ENCODE data around the gene AK1.

The AK1 gene

GRCh38 chr9:127915801-127916719, 38.6 kb upstream of the AK1 start:
- peaks cover 24 to 38% of the 10 kb centered on the region in 2 donors for H3K36me3 Mint-ChIP-seq
- ATAC-seq (replicated peaks), result peak; percentile 36 to 38
- peak overlapping the region; percentile 88 to 96 for H3K4me3 Mint-ChIP-seq
- no peaks in the 10 kb centered on the region for H3K9me3 Mint-ChIP-seq
- H3K4me1 Mint-ChIP-seq, result peaks cover 52 to 75% of the 10 kb centered on the region in 2 donors
- H3K27ac Mint-ChIP-seq, result peak overlapping the region; percentile 98
- peak; percentile 78 for DNase-seq
- no peaks in the 10 kb centered on the region for H3K27me3 Mint-ChIP-seq

- Mint-ChIP-seq H3K4me1 (peaks cover 51 to 75% of the 10 kb centered on the region in 2 donors), H3K27ac (peak overlapping the region; percentile 98), H3K27me3 (no peaks in the 10 kb centered on the region), H3K36me3 (peaks cover 24 to 45% of the 10 kb centered on the region in 2 donors), H3K9me3 (no peaks in the 10 kb centered on the region), H3K4me3 (peak overlapping the region; percentile 88 to 96)
- peak in 1 of 2 donors; percentile 3 for ATAC-seq (replicated peaks)
- no peak for DNase-seq
Observed at GRCh38 chr9:127915325-127915752, 37.9 kb upstream of the AK1 start.

- peaks cover 28 to 51% of the 10 kb centered on the region in 2 donors for H3K36me3 Mint-ChIP-seq
Observed at GRCh38 chr9:127913682-127914081, 36.2 kb upstream of the AK1 start.

GRCh38 chr9:127912882-127913281, 35.4 kb upstream of the AK1 start:
- Mint-ChIP-seq H3K27ac (peak overlapping the region; percentile 27), H3K36me3 (peaks cover 31 to 54% of the 10 kb centered on the region in 2 donors), H3K4me1 (peaks cover 37 to 60% of the 10 kb centered on the region in 2 donors), H3K9me3 (no peaks in the 10 kb centered on the region), H3K27me3 (no peaks in the 10 kb centered on the region), H3K4me3 (no peak overlapping the region)
- no peak for DNase-seq
- no peak for ATAC-seq (replicated peaks)

More at GRCh38 chr9:127913682-127914081, 36.2 kb upstream of the AK1 start:
- DNase-seq, result no peak
- no peak for ATAC-seq (replicated peaks)
- H3K27ac Mint-ChIP-seq, result no peak overlapping the region
- peaks cover 45 to 68% of the 10 kb centered on the region in 2 donors for H3K4me1 Mint-ChIP-seq
- H3K27me3 Mint-ChIP-seq, result no peaks in the 10 kb centered on the region
- no peak overlapping the region for H3K4me3 Mint-ChIP-seq
- H3K9me3 Mint-ChIP-seq, result no peaks in the 10 kb centered on the region

DNA sequence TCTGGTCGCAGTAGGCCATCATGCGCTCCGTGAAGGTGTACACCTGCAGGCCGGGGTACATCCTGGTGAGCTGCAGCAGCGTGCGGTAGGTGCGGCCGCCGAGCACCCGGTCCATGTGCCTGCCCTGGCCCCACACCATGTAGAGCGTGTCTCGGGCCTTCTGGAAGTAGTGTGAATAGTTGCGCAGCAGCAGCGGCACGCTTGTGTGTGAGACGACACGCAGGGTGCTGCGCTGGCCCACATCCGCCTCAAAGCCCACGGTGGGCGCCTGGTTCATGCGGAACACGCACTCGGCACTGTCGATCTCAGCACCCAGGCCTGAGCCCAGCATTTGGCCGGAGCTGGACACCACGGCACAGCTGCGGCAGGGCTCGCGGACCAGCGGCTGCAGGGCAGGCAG, 34.8 kb upstream of the AK1 start:
- no peaks in the 10 kb centered on the region for H3K27me3 Mint-ChIP-seq
- H3K36me3 Mint-ChIP-seq, result peaks cover 31 to 55% of the 10 kb centered on the region in 2 donors
- DNase-seq, result no peak
- peaks cover 33 to 56% of the 10 kb centered on the region in 2 donors for H3K4me1 Mint-ChIP-seq
- H3K9me3 Mint-ChIP-seq, result no peaks in the 10 kb centered on the region
- ATAC-seq (replicated peaks), result no peak
- no peak overlapping the region for H3K4me3 Mint-ChIP-seq
- peak overlapping the region; percentile 93 for H3K27ac Mint-ChIP-seq

GRCh38 chr9:127910613-127911205, 33.2 kb upstream of the AK1 start:
- peaks cover 39 to 63% of the 10 kb centered on the region in 2 donors for H3K4me1 Mint-ChIP-seq
- DNase-seq (no peak), ATAC-seq (replicated peaks) (no peak)
- no peaks in the 10 kb centered on the region for H3K27me3 Mint-ChIP-seq
- H3K36me3 Mint-ChIP-seq, result peaks cover 34 to 55% of the 10 kb centered on the region in 2 donors
- H3K4me3 Mint-ChIP-seq, result peak overlapping the region in 1 of 2 donors; percentile 52
- H3K27ac Mint-ChIP-seq, result peak overlapping the region; percentile 93
- no peaks in the 10 kb centered on the region for H3K9me3 Mint-ChIP-seq

DNA sequence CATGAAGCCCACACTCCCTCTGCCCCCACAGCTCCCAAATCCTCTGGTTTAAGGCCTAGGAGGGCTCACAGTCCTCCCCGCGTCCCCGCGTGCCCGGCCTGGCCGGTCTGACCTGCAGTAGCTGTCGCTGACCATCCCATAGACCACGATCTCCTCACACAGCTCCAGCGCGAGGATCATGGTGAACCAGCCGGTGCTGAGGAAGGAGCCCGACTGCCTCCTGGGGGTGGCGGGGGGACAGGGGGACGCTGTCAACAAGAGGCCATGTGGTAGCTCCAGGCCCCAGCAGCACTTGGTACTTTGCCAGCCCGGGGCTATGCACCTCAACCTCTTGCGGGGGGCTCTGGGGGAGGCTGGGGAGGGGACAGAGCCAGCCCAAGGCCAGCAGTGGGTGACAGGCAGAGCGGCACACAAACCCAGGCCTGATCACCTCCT, 32.4 kb upstream of the AK1 start:
- H3K4me1 Mint-ChIP-seq, result peaks cover 40 to 63% of the 10 kb centered on the region in 2 donors
- no peak overlapping the region for H3K4me3 Mint-ChIP-seq
- ATAC-seq (replicated peaks) (no peak), DNase-seq (no peak)
- H3K9me3 Mint-ChIP-seq, result no peaks in the 10 kb centered on the region
- peak overlapping the region; percentile 93 for H3K27ac Mint-ChIP-seq
- peaks cover 33 to 54% of the 10 kb centered on the region in 2 donors for H3K36me3 Mint-ChIP-seq
- H3K27me3 Mint-ChIP-seq, result no peaks in the 10 kb centered on the region

GRCh38 chr9:127908660-127908926, 31.1 kb upstream of the AK1 start:
- H3K4me1 Mint-ChIP-seq, result peaks cover 46 to 70% of the 10 kb centered on the region in 2 donors

GRCh38 chr9:127907867-127908659, 30.6 kb upstream of the AK1 start:
- no peaks in the 10 kb centered on the region for H3K27me3 Mint-ChIP-seq
- H3K27ac Mint-ChIP-seq, result no peak overlapping the region
- DNase-seq (no peak), ATAC-seq (replicated peaks) (no peak)
- no peaks in the 10 kb centered on the region for H3K9me3 Mint-ChIP-seq
- H3K36me3 Mint-ChIP-seq, result peaks cover 24 to 47% of the 10 kb centered on the region in 2 donors
- no peak overlapping the region for H3K4me3 Mint-ChIP-seq
- peaks cover 50 to 74% of the 10 kb centered on the region in 2 donors for H3K4me1 Mint-ChIP-seq

More at GRCh38 chr9:127908660-127908926, 31.1 kb upstream of the AK1 start:
- Mint-ChIP-seq H3K36me3 (peaks cover 26 to 46% of the 10 kb centered on the region in 2 donors), H3K9me3 (no peaks in the 10 kb centered on the region), H3K4me3 (no peak overlapping the region), H3K27me3 (no peaks in the 10 kb centered on the region), H3K27ac (no peak overlapping the region)
- DNase-seq (no peak), ATAC-seq (replicated peaks) (no peak)

- H3K27ac Mint-ChIP-seq, result peak overlapping the region; percentile 99
- no peaks in the 10 kb centered on the region for H3K27me3 Mint-ChIP-seq
- ATAC-seq (replicated peaks) (peak; percentile 13 to 25), DNase-seq (no peak)
- peak overlapping the region; percentile 74 to 79 for H3K4me3 Mint-ChIP-seq
- peaks cover 15 to 31% of the 10 kb centered on the region in 2 donors for H3K36me3 Mint-ChIP-seq
- H3K4me1 Mint-ChIP-seq, result peaks cover 40 to 65% of the 10 kb centered on the region in 2 donors
- H3K9me3 Mint-ChIP-seq, result no peaks in the 10 kb centered on the region
Observed at GRCh38 chr9:127905788-127906191, 28.3 kb upstream of the AK1 start.

- Mint-ChIP-seq H3K27ac (peak overlapping the region; percentile 99), H3K36me3 (peaks cover 13 to 26% of the 10 kb centered on the region in 2 donors), H3K27me3 (no peaks in the 10 kb centered on the region), H3K9me3 (no peaks in the 10 kb centered on the region), H3K4me3 (peak overlapping the region; percentile 79 to 85), H3K4me1 (peaks cover 37 to 62% of the 10 kb centered on the region in 2 donors)
- DNase-seq, result no peak
- ATAC-seq (replicated peaks), result peak; percentile 42 to 47
Observed at GRCh38 chr9:127905004-127905728, 27.7 kb upstream of the AK1 start.

- peaks cover 10 to 22% of the 10 kb centered on the region in 2 donors for H3K36me3 Mint-ChIP-seq
- H3K4me1 Mint-ChIP-seq, result peaks cover 39 to 66% of the 10 kb centered on the region in 2 donors
- ATAC-seq (replicated peaks) (peak; percentile 6 to 15), DNase-seq (no peak)
- H3K27ac Mint-ChIP-seq, result peak overlapping the region; percentile 99
- H3K9me3 Mint-ChIP-seq, result no peaks in the 10 kb centered on the region
- H3K4me3 Mint-ChIP-seq, result peak overlapping the region; percentile 79 to 85
- no peaks in the 10 kb centered on the region for H3K27me3 Mint-ChIP-seq
Observed at GRCh38 chr9:127904561-127905003, 27.1 kb upstream of the AK1 start.

Measured in stimulated activated naive B cell treated with anti-CD40 and anti-IgM and Interleukin-4, amounts not matched to agents 10 μg/mL and 1 μg/mL and 100 μg/mL, for 72 hours (primary cell).